SK-N-SH treated with all-trans-retinoic acid at 6 μM for 48 hours (cell line): ENCODE results near the gene LRBA.

Source experiments
- BACH2 ChIP-seq: fragments of 250-450 bp; sonication (Bioruptor Pico); IDR thresholded peaks from 2 replicates; pipeline ENCODE4 v1.9.0; 2021; ENCODE audit warnings: mild to moderate bottlenecking, borderline replicate concordance
- CSDC2 ChIP-seq: fragments of 250-450 bp; sonication (Bioruptor Pico); IDR thresholded peaks from 2 replicates; pipeline ENCODE4 v1.5.0; 2020; ENCODE audit warnings: mild to moderate bottlenecking, moderate library complexity
- OSR1 ChIP-seq: fragments of 250-450 bp; sonication (Bioruptor Pico); IDR thresholded peaks from 2 replicates; pipeline ENCODE4 v1.8.0; 2022; ENCODE audit warnings: moderate library complexity, mild to moderate bottlenecking, inconsistent platforms
- PATZ1 ChIP-seq: fragments of 250-450 bp; sonication (Bioruptor Pico); IDR thresholded peaks from 2 replicates; pipeline ENCODE4 v1.8.0; 2020; ENCODE audit warnings: mild to moderate bottlenecking, moderate library complexity, borderline replicate concordance
- PPARA ChIP-seq: fragments of 250-450 bp; sonication (Bioruptor Pico); IDR thresholded peaks from 2 replicates; pipeline ENCODE4 v1.5.0; 2020; ENCODE audit warnings: mild to moderate bottlenecking, borderline replicate concordance
- RARB ChIP-seq: fragments of 250-450 bp; sonication (Bioruptor Pico); IDR thresholded peaks from 2 replicates; pipeline ENCODE4 v1.8.0; 2021; ENCODE audit warnings: mild to moderate bottlenecking, moderate library complexity
- SNAI2 ChIP-seq: fragments of 250-450 bp; sonication (Bioruptor Pico); IDR thresholded peaks from 2 replicates; pipeline ENCODE4 v1.5.0; 2020; ENCODE audit warnings: mild to moderate bottlenecking, moderate library complexity
- TOX ChIP-seq: fragments of 250-450 bp; sonication (Bioruptor Pico); IDR thresholded peaks from 2 replicates; pipeline ENCODE4 v1.8.0; 2021; ENCODE audit warnings: mild to moderate bottlenecking, moderate library complexity, borderline replicate concordance
- ZC3H10 ChIP-seq: fragments of 250-450 bp; sonication (Bioruptor Pico); IDR thresholded peaks from 2 replicates; pipeline ENCODE4 v1.5.1; 2021; ENCODE audit warnings: mild to moderate bottlenecking, moderate library complexity
- ZFP3 ChIP-seq: fragments of 250-450 bp; sonication (Bioruptor Pico); IDR thresholded peaks from 2 replicates; pipeline ENCODE4 v1.5.0; 2020; ENCODE audit warnings: mild to moderate bottlenecking, moderate library complexity
- ZFP30 ChIP-seq: fragments of 450-650 bp; formaldehyde crosslinking; IDR thresholded peaks from 2 replicates; pipeline ENCODE4 v1.5.0; 2022; ENCODE audit warnings: mild to moderate bottlenecking, moderate library complexity
- ZNF70 ChIP-seq: fragments of 450-650 bp; formaldehyde crosslinking; IDR thresholded peaks from 2 replicates; pipeline ENCODE4 v1.5.0; 2020; ENCODE audit warnings: mild to moderate bottlenecking, moderate library complexity
- ZNF8 ChIP-seq: fragments of 450-650 bp; formaldehyde crosslinking; IDR thresholded peaks from 2 replicates; pipeline ENCODE4 v1.5.0; 2020; ENCODE audit warnings: mild to moderate bottlenecking, moderate library complexity

- TF ChIP-seq ZNF8 (no peak), ZNF70 (CRISPR knock-in tag) (no peak), ZFP3 (CRISPR knock-in tag) (no peak), ZFP30 (CRISPR knock-in tag) (no peak), PATZ1 (no peak), PPARA (CRISPR knock-in tag) (no peak), RARB (CRISPR knock-in tag) (no peak), SNAI2 (CRISPR knock-in tag) (no peak), TOX (CRISPR knock-in tag) (no peak), ZC3H10 (CRISPR knock-in tag) (no peak), OSR1 (CRISPR knock-in tag) (no peak), CSDC2 (CRISPR knock-in tag) (no peak), BACH2 (no peak)
These were observed 683.0 kb downstream of the LRBA start for GRCh38 chr4:150332086-150332485.
